HepG2 (cell line): ENCODE data around the gene CSNK1D. TPM values are rescaled to one million over a fixed set of nuclear protein-coding genes. Genes with fewer than 3 reads are reported as not detected.

Experiments used
- ATAC-seq: fragments of 200-7000 bp; cut with Tn5 transposase; 3 replicates; pipeline ENCODE4 v1.9.1; 2020; ENCODE audit warnings: mild to moderate bottlenecking, moderate library complexity
- BruUV-seq: library from RNA; stranded (reverse); fragments of 400-500 nt; replicated peaks from 2 replicates; lab custom pipeline; 2021; lab: Mats Ljungman, UMichigan
- CTCF ChIA-PET: fragments of 300-600 bp; formaldehyde crosslinking; extraction: SDS; loops from one replicate; lab custom pipeline; 2021; ENCODE audit warnings: low total read pairs, inconsistent platforms, low intra/inter-chr PET ratio; lab: Yijun Ruan, JAX
- POLR2A ChIA-PET: fragments of 350-600 bp; sonication (Branson Sonifier 250); formaldehyde crosslinking; loops from one replicate; lab custom pipeline; 2020; ENCODE audit warnings: antibody characterized with exemption, inconsistent platforms; lab: Yijun Ruan, JAX
- DNase-seq: peaks from one replicate; pipeline ENCODE4 v3.0.0-alpha.2; 2015; ENCODE audit warnings: low spot score
- FAIRE-seq: peaks from 3 replicates; lab custom pipeline; 2011; peaks lifted over from hg19 to GRCh38; lab: Jason Lieb, UNC
- H2AFZ ChIP-seq: one replicate; pipeline ENCODE4 v1.6.1; 2011; ENCODE audit warnings: low read length, inconsistent platforms
- H3K27ac ChIP-seq: fragments of 300-600 bp; 3 replicates; pipeline ENCODE4 v1.8.0; 2011; ENCODE audit warnings: mixed run types, mild to moderate bottlenecking, mixed read lengths, low read length, inconsistent platforms; ENCODE audit not compliant: insufficient read depth; ENCODE audit errors: extremely low read length
- H3K27me3 ChIP-seq, 2 experiments: fragments of 200-600 bp in 1 of 2; 2 replicates in 1 of 2; 3 replicates in 1 of 2; pipeline versions ENCODE4 v1.6.0 to v1.8.0; 2011; ENCODE audit warnings: low read length in 2 of 2, mild to moderate bottlenecking in 2 of 2, moderate library complexity in 2 of 2, inconsistent platforms in 1 of 2; ENCODE audit not compliant: insufficient read depth in 2 of 2, control insufficient read depth in 1 of 2
- H3K36me3 ChIP-seq, 2 experiments: fragments of 200-600 bp in 1 of 2; replicated peaks in 1 of 2; 2 replicates in 1 of 2; 3 replicates in 1 of 2; pipeline versions ENCODE4 v1.5.1 to v1.8.0; 2011; ENCODE audit warnings: low read length in 2 of 2, inconsistent platforms in 1 of 2; ENCODE audit not compliant: insufficient read depth in 2 of 2, control insufficient read depth in 1 of 2
- H3K4me1 ChIP-seq: 2 replicates; pipeline ENCODE4 v1.5.1; 2012; ENCODE audit warnings: low read length, inconsistent platforms; ENCODE audit not compliant: insufficient read depth
- H3K4me2 ChIP-seq: 2 replicates; pipeline ENCODE4 v1.6.0; 2011; ENCODE audit warnings: low read depth, low read length, inconsistent platforms
- H3K4me3 ChIP-seq, 3 experiments: fragments of 200-600 bp in 1 of 3; sonication (generic), shearing (Covaris generic) in 1 of 3; replicated peaks in 1 of 3; 2 replicates each; pipeline ENCODE4 v1.5.1; 2011 to 2016; ENCODE audit warnings: low read length in 3 of 3, inconsistent platforms in 2 of 3, low read depth in 2 of 3, mild to moderate bottlenecking in 2 of 3, control low read depth in 1 of 3, mixed read lengths in 1 of 3; ENCODE audit not compliant: insufficient read depth in 1 of 3
- H3K79me2 ChIP-seq: one replicate; pipeline ENCODE4 v1.6.1; 2011; ENCODE audit warnings: low read length, inconsistent platforms; ENCODE audit not compliant: insufficient read depth
- H3K9ac ChIP-seq: 2 replicates; pipeline ENCODE4 v1.6.0; 2011; ENCODE audit warnings: mild to moderate bottlenecking, low read depth, low read length, inconsistent platforms; ENCODE audit not compliant: insufficient read depth
- H3K9me3 ChIP-seq: 2 replicates; pipeline ENCODE4 v1.5.1; 2012; ENCODE audit warnings: mild to moderate bottlenecking, low read length
- H4K20me1 ChIP-seq: 2 replicates; pipeline ENCODE4 v1.6.0; 2011; ENCODE audit warnings: inconsistent platforms, mild to moderate bottlenecking, low read length, moderate library complexity; ENCODE audit not compliant: insufficient read depth
- ATAD3A ChIP-seq: sonication (generic); formaldehyde crosslinking; IDR thresholded peaks from 2 replicates; pipeline ENCODE4 v1.4.0; 2020; ENCODE audit warnings: missing genetic modification reagents
- CHD2 ChIP-seq: IDR thresholded peaks from 2 replicates; pipeline ENCODE4 v1.6.1; 2011; ENCODE audit warnings: low read depth, low read length, improper control_type of control experiment
- FOXO1 ChIP-seq: sonication (generic); formaldehyde crosslinking; IDR thresholded peaks from 2 replicates; pipeline ENCODE4 v1.4.0; 2020; ENCODE audit warnings: missing genetic modification reagents
- GTF2F1 ChIP-seq: fragments of 150-350 bp; IDR thresholded peaks from 2 replicates; pipeline ENCODE4 v1.6.1; 2014; ENCODE audit warnings: low read length
- HNRNPLL ChIP-seq: fragments of 200-400 bp; formaldehyde crosslinking; IDR thresholded peaks from 2 replicates; pipeline ENCODE4 v1.6.1; 2017; ENCODE audit warnings: mild to moderate bottlenecking, low read depth, low read length; ENCODE audit not compliant: poor library complexity, severe bottlenecking
- IRF9 ChIP-seq: sonication (generic); formaldehyde crosslinking; IDR thresholded peaks from 2 replicates; pipeline ENCODE4 v1.8.0; 2022; ENCODE audit warnings: missing genetic modification reagents, mild to moderate bottlenecking, borderline replicate concordance
- KLF11 ChIP-seq: IDR thresholded peaks from 2 replicates; pipeline ENCODE4 v1.6.1; 2016; ENCODE audit warnings: missing compliant biosample characterization
- NFYB ChIP-seq: sonication (generic); formaldehyde crosslinking; IDR thresholded peaks from 2 replicates; pipeline ENCODE4 v1.4.0; 2020; ENCODE audit warnings: missing genetic modification reagents
- PBX2 ChIP-seq: IDR thresholded peaks from 2 replicates; pipeline ENCODE4 v1.6.1; 2016; ENCODE audit warnings: control low read depth
- PRDM4 ChIP-seq: sonication (generic); formaldehyde crosslinking; IDR thresholded peaks from 2 replicates; pipeline ENCODE4 v1.9.0; 2021; ENCODE audit warnings: missing genetic modification reagents, borderline replicate concordance
- RFXAP ChIP-seq: sonication (generic); formaldehyde crosslinking; IDR thresholded peaks from 2 replicates; pipeline ENCODE4 v1.4.0; 2020; ENCODE audit warnings: missing genetic modification reagents, borderline replicate concordance
- ZFAT ChIP-seq: sonication (generic); formaldehyde crosslinking; conservative IDR thresholded peaks from 2 replicates; pipeline ENCODE4 v1.8.1; 2023; ENCODE audit warnings: missing genetic modification reagents, inconsistent platforms
- ZKSCAN1 ChIP-seq: fragments of 150-350 bp; IDR thresholded peaks from 2 replicates; pipeline ENCODE4 v1.6.1; 2014; ENCODE audit warnings: low read length
- ZNF598 ChIP-seq: sonication (generic); formaldehyde crosslinking; IDR thresholded peaks from 2 replicates; pipeline ENCODE4 v1.5.1; 2020; ENCODE audit warnings: mild to moderate bottlenecking, missing genetic modification reagents, borderline replicate concordance
- WGBS: methylation state at CpG from one replicate; pipeline ENCODE4 v1.1.6; 2017; ENCODE audit warnings: low lambda C conversion rate; 5-methylcytosine and 5-hydroxymethylcytosine counted together
- in situ Hi-C: cut with HindIII; loops from 2 replicates; pipeline ENCODE4 v1.10.0; 2017; ENCODE audit warnings: low pct_unique_long_range_greater_than_20kb; ENCODE audit not compliant: extremely low pct_ligation_motif_present
- intact Hi-C: fragments of 100-400 bp; cut with micrococcal nuclease; formaldehyde crosslinking; loops from one replicate; pipeline ENCODE4 v1.10.0; 2022; ENCODE audit not compliant: unreplicated experiment
- polyA plus RNA-seq, 8 experiments: library from polyadenylated mRNA; depleted of rRNA in 3 of 8; stranded (reverse) in 7 of 8; unstranded in 1 of 8; fragments of >200 nt; fragmentation: Illumina TruSeq in 4 of 8; extraction: Trizol in 4 of 8; gene quantifications; 2 replicates each; pipeline versions ENCODE4 v1.2.1 to v1.2.3, GENCODE V29; 2011 to 2016; ENCODE audit warnings: low read depth in 4 of 8, missing spikeins in 1 of 8, mixed read lengths in 1 of 8; ENCODE audit not compliant: insufficient read depth in 1 of 8
- total RNA-seq, 5 experiments: library from RNA; depleted of rRNA; stranded (reverse); fragments of >200 nt; fragmentation: Illumina TruSeq; extraction: Trizol; gene quantifications; 2 replicates each; pipeline ENCODE4 v1.2.3, GENCODE V29; 2016; ENCODE audit warnings: low read depth in 1 of 5
- TF ChIP-seq, protein P1 (sequence below): sonication (generic); formaldehyde crosslinking; IDR thresholded peaks from 2 replicates; pipeline ENCODE4 v1.9.0; 2021; ENCODE audit warnings: missing genetic modification reagents, mild to moderate bottlenecking, borderline replicate concordance

Gene CSNK1D
- total and polyA plus RNA-seq, 2 of the 13 experiments (the other 11 are each of a cell fraction or from before 2014, with no cell fraction given): 31.5 to 128 TPM

GRCh38 chr17:82249896-82250581 lies 23.5 kb downstream of the CSNK1D start:
- 97% methylated on average over 33 of the region's 33 CpGs for WGBS
- ChIA-PET CTCF (no interaction called here), POLR2A (interaction anchor here (0.8 kb wide), 1 partner anchor 23 kb away, joined by 3 read pairs; no protein-coding TSS in a partner anchor)
- BruUV-seq: no TSS peak
- no peak overlapping the region for H2AFZ ChIP-seq
- no peak for ATAC-seq
- H3K27me3 ChIP-seq: no peaks in the 10 kb centered on the region
- peaks cover 71 to 87% of the 10 kb centered on the region in 2 experiments for H3K36me3 ChIP-seq
- in situ Hi-C loops: no loop called here
- peaks cover 6% of the 10 kb centered on the region for H3K79me2 ChIP-seq
- DNase-seq: no peak
- H4K20me1 ChIP-seq: peaks cover 34% of the 10 kb centered on the region
- no peak overlapping the region for H3K4me3 ChIP-seq
- FAIRE-seq: no peak
- no peak overlapping the region for H3K4me2 ChIP-seq
- intact Hi-C loops: no loop called here
- no peak overlapping the region for H3K9ac ChIP-seq
- H3K4me1 ChIP-seq: no peaks in the 10 kb centered on the region
- no peak overlapping the region for H3K27ac ChIP-seq
- H3K9me3 ChIP-seq: no peaks in the 10 kb centered on the region
- TF ChIP-seq ZKSCAN1: no peak
- TF ChIP-seq HNRNPLL: no peak
- no peak for TF ChIP-seq ZFAT (CRISPR knock-in tag)
- no peak for TF ChIP-seq FOXO1 (CRISPR knock-in tag)
- no peak for TF ChIP-seq PRDM4 (CRISPR knock-in tag)
- no peak for TF ChIP-seq GTF2F1
- no peak for TF ChIP-seq PBX2 (CRISPR knock-in tag)
- no peak for TF ChIP-seq ATAD3A (CRISPR knock-in tag)
- TF ChIP-seq, protein P1, sequence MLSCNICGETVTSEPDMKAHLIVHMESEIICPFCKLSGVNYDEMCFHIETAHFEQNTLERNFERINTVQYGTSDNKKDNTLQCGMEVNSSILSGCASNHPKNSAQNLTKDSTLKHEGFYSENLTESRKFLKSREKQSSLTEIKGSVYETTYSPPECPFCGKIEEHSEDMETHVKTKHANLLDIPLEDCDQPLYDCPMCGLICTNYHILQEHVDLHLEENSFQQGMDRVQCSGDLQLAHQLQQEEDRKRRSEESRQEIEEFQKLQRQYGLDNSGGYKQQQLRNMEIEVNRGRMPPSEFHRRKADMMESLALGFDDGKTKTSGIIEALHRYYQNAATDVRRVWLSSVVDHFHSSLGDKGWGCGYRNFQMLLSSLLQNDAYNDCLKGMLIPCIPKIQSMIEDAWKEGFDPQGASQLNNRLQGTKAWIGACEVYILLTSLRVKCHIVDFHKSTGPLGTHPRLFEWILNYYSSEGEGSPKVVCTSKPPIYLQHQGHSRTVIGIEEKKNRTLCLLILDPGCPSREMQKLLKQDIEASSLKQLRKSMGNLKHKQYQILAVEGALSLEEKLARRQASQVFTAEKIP (CRISPR knock-in tag): no peak
- TF ChIP-seq IRF9 (CRISPR knock-in tag): 0 out of 2 replicates have a peak, but pooled peaks have one; percentile 22
- TF ChIP-seq RFXAP (CRISPR knock-in tag): 0 out of 2 replicates have a peak, but pooled peaks have one; percentile 33
- TF ChIP-seq KLF11 (CRISPR knock-in tag): no peak
- no peak for TF ChIP-seq ZNF598 (CRISPR knock-in tag)
- TF ChIP-seq NFYB (CRISPR knock-in tag): no peak
- 0 out of 2 replicates have a peak, but pooled peaks have one; percentile 32 for TF ChIP-seq CHD2
